ENCODE measurements around the gene FOXL2.

- TF ChIP-seq CTCF (IDR thresholded peaks at IDR 0.05) (no peak), POLR2A (IDR thresholded peaks at IDR 0.05) (no peak)
Measured at GRCh38 chr3:138901567-138901966, 45.4 kb downstream of the FOXL2 start.

All from heart left ventricle (tissue), 13 donors.